DOHH2 (cell line): ENCODE results near the gene ABCB1.

ENCODE experiments used
- H3F3A ChIP-seq: fragments of 200-600 bp; sonication (generic), shearing (Covaris generic); 2 replicates; pipeline ENCODE4 v1.6.0; 2016; ENCODE audit warnings: antibody characterized with exemption, mild to moderate bottlenecking; ENCODE audit not compliant: control insufficient read depth, insufficient read depth
- H3K27ac ChIP-seq: fragments of 200-600 bp; sonication (generic); 2 replicates; pipeline ENCODE4 v1.5.1; 2014; ENCODE audit warnings: low read depth, mild to moderate bottlenecking, low read length, moderate library complexity
- H3K27me3 ChIP-seq: fragments of 200-600 bp; sonication (generic); 2 replicates; pipeline ENCODE4 v1.6.1; 2014; ENCODE audit warnings: mild to moderate bottlenecking, low read length, mixed read lengths; ENCODE audit not compliant: control insufficient read depth
- H3K36me3 ChIP-seq: fragments of 200-600 bp; sonication (generic); 2 replicates; pipeline ENCODE4 v1.6.1; 2014; ENCODE audit warnings: mild to moderate bottlenecking, low read length, moderate library complexity, mixed read lengths; ENCODE audit not compliant: control insufficient read depth
- H3K4me1 ChIP-seq: fragments of 200-600 bp; sonication (generic); 2 replicates; pipeline ENCODE4 v1.6.1; 2014; ENCODE audit warnings: mild to moderate bottlenecking, low read length, mixed read lengths; ENCODE audit not compliant: control insufficient read depth
- H3K4me2 ChIP-seq: fragments of 200-600 bp; sonication (generic); 2 replicates; pipeline ENCODE4 v1.6.0; 2014; ENCODE audit warnings: mild to moderate bottlenecking, low read length, moderate library complexity
- H3K4me3 ChIP-seq: fragments of 200-600 bp; sonication (generic); 2 replicates; pipeline ENCODE4 v1.5.1; 2014; ENCODE audit warnings: mild to moderate bottlenecking, low read length, mixed read lengths
- H3K79me2 ChIP-seq: fragments of 200-600 bp; sonication (generic); 2 replicates; pipeline ENCODE4 v1.6.1; 2014; ENCODE audit warnings: mild to moderate bottlenecking, low read length, mixed read lengths; ENCODE audit not compliant: control insufficient read depth
- H3K9me2 ChIP-seq: fragments of 200-600 bp; sonication (generic); replicated peaks from 2 replicates; pipeline ENCODE4 v1.6.1; 2014; ENCODE audit warnings: mild to moderate bottlenecking, low read length, mixed read lengths; ENCODE audit not compliant: control insufficient read depth
- H3K9me3 ChIP-seq: fragments of 200-600 bp; sonication (generic); 2 replicates; pipeline ENCODE4 v1.6.1; 2014; ENCODE audit warnings: antibody characterized with exemption, low read length, mixed read lengths; ENCODE audit not compliant: control insufficient read depth, insufficient read depth
- H4K20me1 ChIP-seq: fragments of 200-600 bp; sonication (generic); 2 replicates; pipeline ENCODE4 v1.6.0; 2014; ENCODE audit warnings: low read depth, mild to moderate bottlenecking, antibody characterized with exemption, low read length, moderate library complexity; ENCODE audit not compliant: control insufficient read depth, insufficient read depth
- CTCF ChIP-seq: fragments of 200-600 bp; sonication (generic); IDR thresholded peaks from one replicate; pipeline ENCODE4 v1.5.1; 2014; ENCODE audit warnings: antibody characterized with exemption, mild to moderate bottlenecking, low read depth, low read length; ENCODE audit not compliant: poor library complexity, severe bottlenecking
- EZH2phosphoT487 ChIP-seq: fragments of 200-600 bp; sonication (generic); IDR thresholded peaks from 2 replicates; pipeline ENCODE4 v1.6.1; 2017; ENCODE audit warnings: borderline replicate concordance, mild to moderate bottlenecking, antibody characterized with exemption, low read length, moderate library complexity, mixed read lengths

ABCB1 gene

DNA sequence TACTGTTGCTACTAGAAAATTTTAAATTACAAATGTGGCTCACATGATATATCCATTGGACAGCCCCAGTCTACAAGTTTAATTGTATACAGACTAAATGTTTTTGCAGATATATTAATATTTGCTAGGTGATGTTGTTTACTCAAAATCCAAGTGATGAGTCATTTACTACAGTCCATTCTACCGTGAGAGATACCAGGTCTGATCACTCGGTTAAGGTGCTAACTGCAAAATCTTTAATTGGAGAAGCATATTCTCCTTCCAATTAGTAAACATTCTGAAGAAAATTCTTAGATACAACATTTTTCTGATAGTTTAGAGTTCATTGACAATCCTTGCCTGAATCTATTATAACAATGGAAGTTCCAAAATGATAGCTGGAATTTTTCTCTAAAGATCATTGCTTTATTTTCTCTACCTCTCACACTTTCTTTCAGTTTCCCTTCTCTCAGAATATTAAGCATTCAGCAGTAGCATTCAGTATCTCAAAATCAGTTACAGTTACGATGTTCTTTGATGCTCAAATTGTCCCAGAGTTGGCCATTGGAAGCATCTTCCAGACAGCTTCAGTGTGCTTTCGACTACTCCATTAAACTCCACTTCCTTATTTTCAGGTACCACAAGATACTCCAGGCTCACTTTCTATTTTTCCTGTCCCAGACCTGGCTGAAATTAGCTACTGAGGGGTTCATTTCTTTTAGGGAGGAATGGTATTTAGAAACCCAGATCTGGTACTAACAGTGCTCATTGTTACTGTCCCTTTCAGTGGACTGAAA, 2.3 kb downstream of the ABCB1 start:
- Histone ChIP-seq H3K36me3 (no peaks in the 10 kb centered on the region), H3K4me2 (no peak overlapping the region), H3F3A (no peaks in the 10 kb centered on the region), H4K20me1 (no peaks in the 10 kb centered on the region), H3K9me3 (0 out of 2 replicates have a peak, but pooled peaks cover 5% of the 10 kb centered on the region), H3K27ac (no peak overlapping the region), H3K27me3 (peaks cover 21% of the 10 kb centered on the region), H3K4me1 (peaks cover 13% of the 10 kb centered on the region), H3K79me2 (no peaks in the 10 kb centered on the region), H3K4me3 (no peak overlapping the region), H3K9me2 (no peaks in the 10 kb centered on the region)
- no peak for TF ChIP-seq CTCF
- TF ChIP-seq EZH2phosphoT487, result no peak

DNA sequence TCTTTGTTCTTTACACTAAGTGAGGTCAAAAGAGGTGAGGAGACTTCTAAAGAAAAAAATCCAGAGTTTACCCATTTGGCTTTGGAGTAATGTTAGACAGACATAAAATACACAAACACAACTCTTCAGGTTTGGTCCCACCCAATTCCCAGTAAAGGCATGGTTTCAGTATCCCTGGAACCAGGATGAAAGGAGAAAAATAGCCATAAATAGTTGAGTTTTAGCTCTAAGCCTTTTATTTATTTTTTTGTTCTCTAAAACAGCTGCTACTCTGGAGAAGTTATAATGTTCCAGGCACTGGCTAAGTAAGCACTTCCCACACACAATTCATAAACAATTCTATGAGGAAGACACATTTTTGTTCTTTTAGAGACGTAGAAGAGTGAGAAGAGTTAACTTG, 4.0 kb downstream of the ABCB1 start:
- H3K79me2 ChIP-seq, result no peaks in the 10 kb centered on the region

DNA sequence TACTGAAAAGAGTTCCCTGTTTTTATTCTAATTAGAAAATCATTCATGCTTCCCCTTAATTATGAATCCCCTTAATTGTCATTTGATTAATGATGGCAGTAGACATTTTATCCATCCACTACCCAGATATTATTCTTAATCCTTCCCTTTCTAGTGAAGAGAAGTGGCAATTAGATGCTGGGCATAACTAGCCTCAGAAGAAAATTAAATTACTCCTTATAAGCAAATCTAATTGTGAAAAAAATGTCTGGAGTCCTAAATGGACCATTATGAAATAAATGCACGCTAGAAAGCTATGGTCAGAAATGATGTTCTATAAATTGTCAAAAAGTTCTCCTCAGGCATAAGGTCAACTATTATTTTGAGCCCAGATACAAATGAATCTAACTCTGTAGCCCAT, 4.5 kb downstream of the ABCB1 start:
- no peaks in the 10 kb centered on the region for H3K79me2 ChIP-seq
- no peak overlapping the region for H3K4me2 ChIP-seq
- no peaks in the 10 kb centered on the region for H3F3A ChIP-seq
- no peaks in the 10 kb centered on the region for H4K20me1 ChIP-seq
- 0 out of 2 replicates have a peak, but pooled peaks cover 5% of the 10 kb centered on the region for H3K9me3 ChIP-seq
- no peaks in the 10 kb centered on the region for H3K36me3 ChIP-seq
- H3K4me1 ChIP-seq, result peaks cover 13% of the 10 kb centered on the region
- TF ChIP-seq EZH2phosphoT487 (no peak), CTCF (no peak)
- H3K27me3 ChIP-seq, result peaks cover 17% of the 10 kb centered on the region
- H3K4me3 ChIP-seq, result no peak overlapping the region
- H3K27ac ChIP-seq, result no peak overlapping the region
- H3K9me2 ChIP-seq, result no peaks in the 10 kb centered on the region

More for the DNA sequence above, 4.0 kb downstream of the ABCB1 start:
- no peaks in the 10 kb centered on the region for H3K36me3 ChIP-seq
- H3F3A ChIP-seq, result no peaks in the 10 kb centered on the region
- H3K9me2 ChIP-seq, result no peaks in the 10 kb centered on the region
- no peaks in the 10 kb centered on the region for H4K20me1 ChIP-seq
- 0 out of 2 replicates have a peak, but pooled peaks cover 5% of the 10 kb centered on the region for H3K9me3 ChIP-seq
- no peak overlapping the region for H3K4me2 ChIP-seq
- TF ChIP-seq CTCF (no peak), EZH2phosphoT487 (no peak)
- H3K27me3 ChIP-seq, result peaks cover 21% of the 10 kb centered on the region
- no peak overlapping the region for H3K27ac ChIP-seq
- peaks cover 13% of the 10 kb centered on the region for H3K4me1 ChIP-seq
- no peak overlapping the region for H3K4me3 ChIP-seq
